ENCODE measurements around the gene TMEM165. TPM values are rescaled to one million over a fixed set of nuclear protein-coding genes. Genes with fewer than 3 reads are reported as not detected.
A peak's percentile ranks its signal among the peaks of the same experiment; 100 is the strongest.

TMEM165 gene
- total and polyA plus RNA-seq, 2 of the 4 experiments (the other 2 are of a cell fraction) = 49.6 to 83.0 TPM

DNA sequence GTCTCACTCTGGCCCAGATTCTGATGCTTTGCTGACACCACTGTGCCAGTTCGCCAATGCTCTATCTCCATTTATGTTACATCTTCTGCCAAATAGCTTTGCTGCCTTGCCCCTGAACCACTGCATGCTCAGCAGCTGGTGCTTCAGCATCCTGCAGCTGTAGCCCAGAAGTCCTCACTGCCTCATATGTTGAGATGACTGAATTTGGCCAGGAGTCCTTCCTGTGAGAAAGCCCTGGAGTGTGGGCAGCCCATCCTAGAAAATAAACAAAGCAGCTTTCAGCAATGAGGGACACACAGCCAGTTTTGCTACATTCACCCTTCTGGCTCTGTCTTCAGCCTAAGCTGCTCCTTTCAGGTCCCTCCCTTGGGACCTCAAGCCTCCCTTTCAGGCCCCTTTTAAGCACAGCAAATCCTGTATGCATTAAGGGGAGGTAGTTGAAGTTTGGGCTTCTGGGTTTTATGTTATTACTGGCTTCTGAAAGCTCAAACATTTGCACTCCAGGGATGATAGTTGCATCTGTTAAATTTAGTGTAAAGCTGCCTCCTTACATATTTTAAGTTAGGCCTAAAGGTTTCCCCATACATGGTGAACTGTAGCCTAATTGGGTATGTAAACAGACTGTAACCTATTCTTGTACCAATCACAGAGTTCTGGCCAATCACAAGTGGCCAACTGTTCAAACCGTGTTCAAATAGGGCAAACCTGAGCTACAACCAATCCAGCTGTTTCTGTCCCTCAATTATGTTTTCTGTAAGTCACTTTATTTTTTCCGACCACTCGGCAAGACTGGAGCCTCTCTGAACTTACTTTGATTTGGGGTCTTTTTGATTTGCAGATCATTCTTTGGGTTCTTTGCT, 2.1 kb upstream of the TMEM165 start:
- Histone ChIP-seq H3K4ac (ENCODE audit: low read depth, low read length) (peak overlapping the region; percentile 21; the same call in 1 of the 2 replicates), H4K91ac (ENCODE audit: insufficient read depth, low read depth, low read length) (no peak overlapping the region), H3K4me3 (ENCODE audit: insufficient read depth, low read depth, low read length) (no peak overlapping the region), H2AFZ (replicated peaks; ENCODE audit: low read length, poor library complexity) (peak overlapping the region; percentile 23), H3K4me2 (ENCODE audit: low read depth, low read length) (no peak overlapping the region), H3K27me3 (ENCODE audit: control insufficient read depth, insufficient read depth, low read length) (no peaks in the 10 kb centered on the region), H3K9ac (ENCODE audit: low read depth, low read length) (no peak overlapping the region), H2BK15ac (ENCODE audit: low read depth, low read length) (no peak overlapping the region), H2BK5ac (ENCODE audit: low read depth, low read length, poor library complexity, severe bottlenecking) (peak overlapping the region; percentile 25), H3K18ac (ENCODE audit: low read depth, low read length) (no peak overlapping the region), H2BK20ac (ENCODE audit: low read depth, low read length) (0 out of 2 replicates have a peak overlapping the region, but pooled peaks have one; percentile 12), H3K36me3 (ENCODE audit: control insufficient read depth, insufficient read depth, low read length) (peaks cover 4% of the 10 kb centered on the region; the same call in 1 of the 2 replicates), H3K79me1 (ENCODE audit: low read depth in 1 of 2, low read length in 2 of 2) (peaks cover 2 to 3% of the 10 kb centered on the region in 2 experiments; a peak in 1 of 4 replicates), H4K5ac (ENCODE audit: low read depth, low read length) (no peak overlapping the region), H3K9me1 (ENCODE audit: insufficient read depth, low read length) (no peaks in the 10 kb centered on the region; the same call in 1 of the 2 replicates), H2AK9ac (replicated peaks; ENCODE audit: low read depth, low read length, poor library complexity) (no peak overlapping the region), H2AK5ac (ENCODE audit: low read depth, low read length) (peak overlapping the region; percentile 11; the same call in 1 of the 2 replicates), H3K9me3 (ENCODE audit: control insufficient read depth, insufficient read depth, low read length) (no peaks in the 10 kb centered on the region), H3K14ac (replicated peaks; ENCODE audit: low read depth, low read length) (0 out of 2 replicates have a peak overlapping the region, but pooled peaks have one; percentile 15), H3K4me1 (ENCODE audit: control insufficient read depth, insufficient read depth, low read length) (peaks cover 5% of the 10 kb centered on the region), H4K8ac (ENCODE audit: low read depth in 2 of 2, low read length in 2 of 2) (0 out of 4 replicates have a peak overlapping the region, but pooled peaks of 1 of the 2 experiments have one; percentile 0), H4K20me1 (ENCODE audit: insufficient read depth, low read length) (peaks cover 22% of the 10 kb centered on the region), H3K56ac (ENCODE audit: extremely low read depth, insufficient read depth, low read length) (no peak overlapping the region), H2BK120ac (ENCODE audit: low read depth, low read length) (0 out of 2 replicates have a peak overlapping the region, but pooled peaks have one; percentile 6), H3K27ac (ENCODE audit: insufficient read depth, low read length) (peak overlapping the region; percentile 26; the same call in 1 of the 2 replicates), H3K23ac (ENCODE audit: low read depth, low read length) (peak overlapping the region; percentile 50)
- POLR2A ChIA-PET (ENCODE audit: unreplicated experiment) = no interaction called here
- peak; percentile 3; the same call in 1 of the 2 replicates for ATAC-seq (ENCODE audit: low read depth)
- BruUV-seq (replicated peaks) = no TSS peak
- WGBS, 2 experiments (ENCODE audit: extremely low coverage in 2 of 2, insufficient read length in 1 of 2) = no CpG with 5 or more reads among the region's 4 CpGs
- in situ Hi-C loops (cut with MboI; ENCODE audit: low sequenced_read_pairs) = no loop called here
- peak; percentile 85 for DNase-seq
- dilution Hi-C loops (cut with HindIII; ENCODE audit: low sequenced_read_pairs, unreplicated experiment) = no loop called here
- intact Hi-C loops (cut with micrococcal nuclease) = no loop called here
- CTCF ChIA-PET = interaction anchor here (0.6 to 1.5 kb wide), 4 partner anchors 9 to 137 kb away, joined by 3 to 4 read pairs (median 4); partner anchors contain the start of gene SRD5A3
- TF ChIP-seq RAD21 (IDR thresholded peaks at IDR 0.05; ENCODE audit: low read length) (no peak), CHD1 (IDR thresholded peaks at IDR 0.05; ENCODE audit: low read depth, low read length) (no peak), NFE2L2 (IDR thresholded peaks at IDR 0.05; ENCODE audit: low read depth, low read length) (no peak), CTCF (conservative IDR thresholded peaks at IDR 0.05; ENCODE audit: low read depth, low read length) (no peak), RCOR1 (IDR thresholded peaks at IDR 0.05; ENCODE audit: insufficient replicate concordance, low read length) (no peak), RFX5 (IDR thresholded peaks at IDR 0.05; ENCODE audit: low read depth, low read length) (no peak), POLR2A (IDR thresholded peaks at IDR 0.05; ENCODE audit: low read depth, low read length) (no peak), SMC3 (IDR thresholded peaks at IDR 0.05; ENCODE audit: low read depth, low read length) (no peak), BHLHE40 (IDR thresholded peaks at IDR 0.05; ENCODE audit: low read depth, low read length) (no peak), FOS (IDR thresholded peaks at IDR 0.05; ENCODE audit: low read depth, low read length) (no peak), CEBPB (IDR thresholded peaks at IDR 0.05; ENCODE audit: low read depth, low read length) (no peak), MAZ (IDR thresholded peaks at IDR 0.05; ENCODE audit: borderline replicate concordance, low read depth, low read length) (no peak), MXI1 (IDR thresholded peaks at IDR 0.05; ENCODE audit: borderline replicate concordance, low read depth, low read length) (no peak), USF2 (IDR thresholded peaks at IDR 0.05; ENCODE audit: low read depth, low read length) (no peak), MAFK (IDR thresholded peaks at IDR 0.05; ENCODE audit: low read depth, low read length) (no peak)
